Measurements from ENCODE around the gene CFAP119. TPM values are rescaled to one million over a fixed set of nuclear protein-coding genes. Genes with fewer than 3 reads are reported as not detected.

CFAP119 gene
- total and polyA plus RNA-seq, 2 experiments from 2014 or later: 2.2 to 5.2 TPM

DNA sequence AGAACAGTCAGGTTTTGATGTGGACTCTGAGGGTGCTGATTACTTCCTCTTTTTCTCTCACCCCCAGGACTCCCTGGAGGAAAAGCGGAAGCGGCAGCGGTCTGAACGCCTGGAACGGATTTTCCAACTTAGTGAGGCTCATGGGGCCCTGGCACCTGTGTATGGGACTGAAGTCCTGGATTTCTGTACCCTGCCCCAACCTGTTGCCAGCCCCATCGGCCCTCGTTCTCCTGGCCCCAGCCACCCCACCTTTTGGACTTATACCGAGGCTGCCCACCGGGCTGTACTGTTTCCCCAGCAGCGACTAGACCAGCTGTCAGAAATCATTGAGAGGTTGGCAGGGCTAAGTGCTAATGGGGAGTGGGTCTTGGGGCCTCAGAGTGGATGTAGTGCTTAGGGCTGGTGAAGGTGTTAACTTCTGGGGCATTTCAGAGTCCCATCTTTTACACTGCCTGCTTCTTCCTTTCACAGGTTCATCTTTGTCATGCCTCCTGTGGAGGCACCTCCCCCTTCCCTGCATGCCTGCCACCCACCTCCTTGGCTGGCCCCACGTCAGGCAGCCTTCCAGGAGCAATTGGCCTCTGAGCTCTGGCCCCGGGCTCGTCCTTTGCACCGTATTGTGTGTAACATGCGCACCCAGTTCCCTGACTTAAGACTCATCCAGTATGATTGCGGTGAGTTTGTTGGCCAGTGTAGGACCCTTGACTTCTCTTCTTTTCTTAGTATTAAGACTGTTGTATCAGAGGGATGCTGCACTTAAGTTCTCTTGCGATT is 32.8 kb downstream of the CFAP119 start (continued):
- no peak; a peak in 1 of 4 replicates for TF ChIP-seq CTCF (conservative IDR thresholded peaks at IDR 0.05; ENCODE audit: low read depth in 2 of 2)
- TF ChIP-seq CREB1 (CRISPR knock-in tag; IDR thresholded peaks at IDR 0.05; ENCODE audit: low read depth): no peak

DNA sequence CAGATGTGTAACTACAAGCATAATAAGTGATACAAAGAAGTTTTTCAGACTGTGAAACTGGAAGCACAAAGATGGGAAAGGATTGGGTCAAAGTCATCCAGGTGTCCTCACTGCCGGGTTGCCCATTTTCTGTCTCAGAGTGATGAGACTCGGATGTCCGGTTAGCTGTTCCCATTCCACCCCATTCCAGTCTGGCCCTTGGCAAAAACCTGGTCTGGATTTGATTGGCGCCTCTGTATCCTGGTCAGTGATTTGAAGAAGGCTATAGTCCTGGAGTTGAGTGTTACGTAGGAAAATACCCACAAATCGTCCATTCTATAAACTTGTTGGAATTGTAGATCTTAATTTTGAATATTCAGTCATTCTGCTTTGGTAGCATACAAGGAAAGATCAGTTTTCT is 33.5 kb downstream of the CFAP119 start:
- Mint-ChIP-seq H3K9me3 (no peaks in the 10 kb centered on the region), H3K27me3 (ENCODE audit: insufficient read depth, low read depth, poor library complexity) (peaks cover 8% of the 10 kb centered on the region), H3K4me1 (peaks cover 16% of the 10 kb centered on the region), H3K4me3 (no peak overlapping the region), H3K27ac (peak overlapping the region; percentile 58), H3K36me3 (ENCODE audit: low read depth) (peaks cover 74% of the 10 kb centered on the region)
- no peaks in the 10 kb centered on the region for H3K9me2 ChIP-seq (ENCODE audit: insufficient read depth)
- H3K36me3 ChIP-seq (ENCODE audit: insufficient read depth): peaks cover 31% of the 10 kb centered on the region
- no peak overlapping the region for H2AFZ ChIP-seq
- TF ChIP-seq NANOG (IDR thresholded peaks at IDR 0.05; ENCODE audit: borderline replicate concordance): no peak
- H3K27me3 ChIP-seq (ENCODE audit: insufficient read depth): no peaks in the 10 kb centered on the region
- no peaks in the 10 kb centered on the region; the same call in 1 of the 2 replicates for H3F3A ChIP-seq (replicated peaks; ENCODE audit: low read depth)
- no peak overlapping the region for H3K4me3 ChIP-seq
- ATAC-seq: no peak; the same call in 2 of the 3 replicates
- peaks cover 16% of the 10 kb centered on the region for H3K4me1 ChIP-seq (ENCODE audit: insufficient read depth)
- peak overlapping the region; percentile 58 for H3K4me2 ChIP-seq
- peak overlapping the region; percentile 62; the same call in 1 of the 2 replicates for H3K27ac ChIP-seq (ENCODE audit: low read depth)
- peaks cover 23% of the 10 kb centered on the region for H4K20me1 ChIP-seq (replicated peaks; ENCODE audit: insufficient read depth)
- peaks cover 28% of the 10 kb centered on the region for H3K79me2 ChIP-seq (replicated peaks; ENCODE audit: insufficient read depth)
- no peak for DNase-seq (ENCODE audit: low spot score)

- H3K4me2 ChIP-seq: no peak overlapping the region
- ATAC-seq: no peak
- Mint-ChIP-seq H3K27ac (no peak overlapping the region), H3K4me3 (no peak overlapping the region), H3K27me3 (ENCODE audit: insufficient read depth, low read depth, poor library complexity) (peaks cover 10% of the 10 kb centered on the region), H3K4me1 (peaks cover 16% of the 10 kb centered on the region), H3K36me3 (ENCODE audit: low read depth) (peaks cover 88% of the 10 kb centered on the region), H3K9me3 (no peaks in the 10 kb centered on the region)
- H3K4me3 ChIP-seq: no peak overlapping the region
- no peak overlapping the region for H3K27ac ChIP-seq (ENCODE audit: low read depth)
- H2AFZ ChIP-seq: no peak overlapping the region
- peaks cover 35% of the 10 kb centered on the region for H4K20me1 ChIP-seq (replicated peaks; ENCODE audit: insufficient read depth)
- H3K9me2 ChIP-seq (ENCODE audit: insufficient read depth): no peaks in the 10 kb centered on the region
- H3F3A ChIP-seq (replicated peaks; ENCODE audit: low read depth): no peaks in the 10 kb centered on the region; the same call in 1 of the 2 replicates
- H3K36me3 ChIP-seq (ENCODE audit: insufficient read depth): peaks cover 48% of the 10 kb centered on the region
- H3K4me1 ChIP-seq (ENCODE audit: insufficient read depth): peaks cover 16% of the 10 kb centered on the region
- peaks cover 28% of the 10 kb centered on the region for H3K79me2 ChIP-seq (replicated peaks; ENCODE audit: insufficient read depth)
- H3K27me3 ChIP-seq (ENCODE audit: insufficient read depth): no peaks in the 10 kb centered on the region
- DNase-seq (ENCODE audit: low spot score): no peak
- TF ChIP-seq ETS1 (IDR thresholded peaks at IDR 0.05): no peak
- TF ChIP-seq EZH2phosphoT487 (IDR thresholded peaks at IDR 0.05; ENCODE audit: unreplicated experiment): no peak
- TF ChIP-seq ZNF331 (CRISPR knock-in tag; IDR thresholded peaks at IDR 0.05; ENCODE audit: low read depth): no peak
- no peak for TF ChIP-seq NANOG (IDR thresholded peaks at IDR 0.05; ENCODE audit: borderline replicate concordance)
- no peak for TF ChIP-seq POLR2AphosphoS5 (IDR thresholded peaks at IDR 0.05; ENCODE audit: low read depth)
- TF ChIP-seq, protein P1, sequence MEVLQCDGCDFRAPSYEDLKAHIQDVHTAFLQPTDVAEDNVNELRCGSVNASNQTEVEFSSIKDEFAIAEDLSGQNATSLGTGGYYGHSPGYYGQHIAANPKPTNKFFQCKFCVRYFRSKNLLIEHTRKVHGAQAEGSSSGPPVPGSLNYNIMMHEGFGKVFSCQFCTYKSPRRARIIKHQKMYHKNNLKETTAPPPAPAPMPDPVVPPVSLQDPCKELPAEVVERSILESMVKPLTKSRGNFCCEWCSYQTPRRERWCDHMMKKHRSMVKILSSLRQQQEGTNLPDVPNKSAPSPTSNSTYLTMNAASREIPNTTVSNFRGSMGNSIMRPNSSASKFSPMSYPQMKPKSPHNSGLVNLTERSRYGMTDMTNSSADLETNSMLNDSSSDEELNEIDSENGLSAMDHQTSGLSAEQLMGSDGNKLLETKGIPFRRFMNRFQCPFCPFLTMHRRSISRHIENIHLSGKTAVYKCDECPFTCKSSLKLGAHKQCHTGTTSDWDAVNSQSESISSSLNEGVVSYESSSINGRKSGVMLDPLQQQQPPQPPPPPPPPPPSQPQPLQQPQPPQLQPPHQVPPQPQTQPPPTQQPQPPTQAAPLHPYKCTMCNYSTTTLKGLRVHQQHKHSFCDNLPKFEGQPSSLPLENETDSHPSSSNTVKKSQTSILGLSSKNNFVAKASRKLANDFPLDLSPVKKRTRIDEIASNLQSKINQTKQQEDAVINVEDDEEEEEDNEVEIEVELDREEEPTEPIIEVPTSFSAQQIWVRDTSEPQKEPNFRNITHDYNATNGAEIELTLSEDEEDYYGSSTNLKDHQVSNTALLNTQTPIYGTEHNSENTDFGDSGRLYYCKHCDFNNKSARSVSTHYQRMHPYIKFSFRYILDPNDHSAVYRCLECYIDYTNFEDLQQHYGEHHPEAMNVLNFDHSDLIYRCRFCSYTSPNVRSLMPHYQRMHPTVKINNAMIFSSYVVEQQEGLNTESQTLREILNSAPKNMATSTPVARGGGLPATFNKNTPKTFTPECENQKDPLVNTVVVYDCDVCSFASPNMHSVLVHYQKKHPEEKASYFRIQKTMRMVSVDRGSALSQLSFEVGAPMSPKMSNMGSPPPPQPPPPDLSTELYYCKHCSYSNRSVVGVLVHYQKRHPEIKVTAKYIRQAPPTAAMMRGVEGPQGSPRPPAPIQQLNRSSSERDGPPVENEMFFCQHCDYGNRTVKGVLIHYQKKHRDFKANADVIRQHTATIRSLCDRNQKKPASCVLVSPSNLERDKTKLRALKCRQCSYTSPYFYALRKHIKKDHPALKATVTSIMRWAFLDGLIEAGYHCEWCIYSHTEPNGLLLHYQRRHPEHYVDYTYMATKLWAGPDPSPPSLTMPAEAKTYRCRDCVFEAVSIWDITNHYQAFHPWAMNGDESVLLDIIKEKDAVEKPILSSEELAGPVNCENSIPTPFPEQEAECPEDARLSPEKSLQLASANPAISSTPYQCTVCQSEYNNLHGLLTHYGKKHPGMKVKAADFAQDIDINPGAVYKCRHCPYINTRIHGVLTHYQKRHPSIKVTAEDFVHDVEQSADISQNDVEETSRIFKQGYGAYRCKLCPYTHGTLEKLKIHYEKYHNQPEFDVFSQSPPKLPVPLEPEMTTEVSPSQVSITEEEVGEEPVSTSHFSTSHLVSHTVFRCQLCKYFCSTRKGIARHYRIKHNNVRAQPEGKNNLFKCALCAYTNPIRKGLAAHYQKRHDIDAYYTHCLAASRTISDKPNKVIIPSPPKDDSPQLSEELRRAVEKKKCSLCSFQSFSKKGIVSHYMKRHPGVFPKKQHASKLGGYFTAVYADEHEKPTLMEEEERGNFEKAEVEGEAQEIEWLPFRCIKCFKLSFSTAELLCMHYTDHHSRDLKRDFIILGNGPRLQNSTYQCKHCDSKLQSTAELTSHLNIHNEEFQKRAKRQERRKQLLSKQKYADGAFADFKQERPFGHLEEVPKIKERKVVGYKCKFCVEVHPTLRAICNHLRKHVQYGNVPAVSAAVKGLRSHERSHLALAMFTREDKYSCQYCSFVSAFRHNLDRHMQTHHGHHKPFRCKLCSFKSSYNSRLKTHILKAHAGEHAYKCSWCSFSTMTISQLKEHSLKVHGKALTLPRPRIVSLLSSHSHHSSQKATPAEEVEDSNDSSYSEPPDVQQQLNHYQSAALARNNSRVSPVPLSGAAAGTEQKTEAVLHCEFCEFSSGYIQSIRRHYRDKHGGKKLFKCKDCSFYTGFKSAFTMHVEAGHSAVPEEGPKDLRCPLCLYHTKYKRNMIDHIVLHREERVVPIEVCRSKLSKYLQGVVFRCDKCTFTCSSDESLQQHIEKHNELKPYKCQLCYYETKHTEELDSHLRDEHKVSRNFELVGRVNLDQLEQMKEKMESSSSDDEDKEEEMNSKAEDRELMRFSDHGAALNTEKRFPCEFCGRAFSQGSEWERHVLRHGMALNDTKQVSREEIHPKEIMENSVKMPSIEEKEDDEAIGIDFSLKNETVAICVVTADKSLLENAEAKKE (CRISPR knock-in tag; IDR thresholded peaks at IDR 0.05): no peak
- TF ChIP-seq STAT1 (IDR thresholded peaks at IDR 0.05; ENCODE audit: unreplicated experiment): no peak
- TF ChIP-seq ZNF114 (CRISPR knock-in tag; IDR thresholded peaks at IDR 0.05): no peak
- no peak for TF ChIP-seq EZH2 (IDR thresholded peaks at IDR 0.05; ENCODE audit: low read depth, unreplicated experiment)
These were observed 36.5 kb downstream of the CFAP119 start for GRCh38 chr16:30725418-30725792.

Data from GM23338 (cell line).